HepG2 (cell line): Measurements from ENCODE around the gene RRAD. TPM values are rescaled to one million over a fixed set of nuclear protein-coding genes. Genes with fewer than 3 reads are reported as not detected.

Experiments used
- ETV6 ChIP-seq: sonication (generic); formaldehyde crosslinking; conservative IDR thresholded peaks from 2 replicates; pipeline ENCODE4 v1.4.0; 2020; ENCODE audit warnings: missing genetic modification reagents
- FOXC1 ChIP-seq: sonication (generic); formaldehyde crosslinking; IDR thresholded peaks from 2 replicates; pipeline ENCODE4 v1.8.0; 2022; ENCODE audit warnings: mild to moderate bottlenecking, missing genetic modification reagents, borderline replicate concordance
- RFX1 ChIP-seq: fragments of 450-650 bp; IDR thresholded peaks from 2 replicates; pipeline ENCODE4 v1.6.1; 2017
- TBX3 ChIP-seq: fragments of 450-650 bp; IDR thresholded peaks from 2 replicates; pipeline ENCODE4 v1.6.1; 2017; ENCODE audit warnings: antibody characterized with exemption, mild to moderate bottlenecking, inconsistent platforms, borderline replicate concordance
- TCF12 ChIP-seq, 2 experiments: fragments of 450-650 bp in 1 of 2; sonication (generic) in 1 of 2; formaldehyde crosslinking in 1 of 2; IDR thresholded peaks; 2 replicates each; pipeline versions ENCODE4 v1.6.1 to v1.8.0; 2017 to 2022; ENCODE audit warnings: antibody characterized with exemption in 1 of 2, mild to moderate bottlenecking in 1 of 2, missing genetic modification reagents in 1 of 2, moderate library complexity in 1 of 2
- ZHX1 ChIP-seq: sonication (generic); formaldehyde crosslinking; IDR thresholded peaks from 2 replicates; pipeline ENCODE4 v1.8.1; 2022; ENCODE audit warnings: low read depth, mild to moderate bottlenecking, missing genetic modification reagents
- ZNF407 ChIP-seq: sonication (generic); formaldehyde crosslinking; IDR thresholded peaks from one replicate; pipeline ENCODE4 v1.5.1; 2020; ENCODE audit warnings: mild to moderate bottlenecking, missing genetic modification reagents; ENCODE audit errors: not compliant biosample characterization
- ZNF777 ChIP-seq: sonication (generic); formaldehyde crosslinking; IDR thresholded peaks from 2 replicates; pipeline ENCODE4 v1.4.0; 2020; ENCODE audit warnings: missing genetic modification reagents
- polyA plus RNA-seq, 8 experiments: library from polyadenylated mRNA; depleted of rRNA in 3 of 8; stranded (reverse) in 7 of 8; unstranded in 1 of 8; fragments of >200 nt; fragmentation: Illumina TruSeq in 4 of 8; extraction: Trizol in 4 of 8; gene quantifications; 2 replicates each; pipeline versions ENCODE4 v1.2.1 to v1.2.3, GENCODE V29; 2011 to 2016; ENCODE audit warnings: low read depth in 4 of 8, missing spikeins in 1 of 8, mixed read lengths in 1 of 8; ENCODE audit not compliant: insufficient read depth in 1 of 8
- total RNA-seq, 5 experiments: library from RNA; depleted of rRNA; stranded (reverse); fragments of >200 nt; fragmentation: Illumina TruSeq; extraction: Trizol; gene quantifications; 2 replicates each; pipeline ENCODE4 v1.2.3, GENCODE V29; 2016; ENCODE audit warnings: low read depth in 1 of 5
- TF ChIP-seq, protein P1 (sequence below): sonication (generic); formaldehyde crosslinking; IDR thresholded peaks from 2 replicates; pipeline ENCODE4 v1.5.0; 2020; ENCODE audit warnings: missing genetic modification reagents
- TF ChIP-seq, protein P2 (sequence below): sonication (generic); formaldehyde crosslinking; IDR thresholded peaks from 2 replicates; pipeline ENCODE4 v1.5.0; 2020; ENCODE audit warnings: mild to moderate bottlenecking, missing genetic modification reagents, borderline replicate concordance

The RRAD gene
- total and polyA plus RNA-seq, 2 of the 13 experiments (the other 11 are each of a cell fraction or from before 2014, with no cell fraction given) = 0.80 to 1.1 TPM

DNA sequence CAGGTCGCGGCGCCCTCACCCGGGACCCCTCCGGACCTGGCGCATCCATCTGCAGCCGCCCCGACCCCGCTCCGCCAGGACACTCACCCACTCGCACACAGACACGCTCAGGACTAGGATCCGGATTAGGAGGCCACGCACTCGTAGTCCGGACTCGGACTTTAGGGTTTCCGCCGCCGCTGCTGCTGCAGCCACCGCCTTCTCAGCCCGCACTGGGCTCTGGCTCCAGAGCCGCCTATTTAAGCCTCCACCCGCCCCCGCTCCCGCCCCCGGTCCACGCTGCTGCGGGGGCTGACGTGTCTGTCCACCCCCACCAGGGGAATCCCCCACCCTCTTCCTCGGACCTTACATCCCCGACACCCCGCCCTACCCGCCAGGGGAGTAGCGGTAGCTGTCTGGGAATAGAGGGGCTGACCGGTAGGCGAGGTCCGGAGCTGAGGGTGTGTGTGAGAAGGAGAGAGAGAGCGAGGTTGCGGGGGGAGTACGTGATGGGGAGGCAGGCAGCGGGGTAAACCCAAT, at the start of gene RRAD (continued):
- TF ChIP-seq ZNF407 (CRISPR knock-in tag) = peak; percentile 46
- no peak for TF ChIP-seq ETV6 (CRISPR knock-in tag)
- TF ChIP-seq, protein P1, sequence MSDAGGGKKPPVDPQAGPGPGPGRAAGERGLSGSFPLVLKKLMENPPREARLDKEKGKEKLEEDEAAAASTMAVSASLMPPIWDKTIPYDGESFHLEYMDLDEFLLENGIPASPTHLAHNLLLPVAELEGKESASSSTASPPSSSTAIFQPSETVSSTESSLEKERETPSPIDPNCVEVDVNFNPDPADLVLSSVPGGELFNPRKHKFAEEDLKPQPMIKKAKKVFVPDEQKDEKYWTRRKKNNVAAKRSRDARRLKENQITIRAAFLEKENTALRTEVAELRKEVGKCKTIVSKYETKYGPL = no peak
- no peak for TF ChIP-seq TBX3
- TF ChIP-seq RFX1 = no peak
- TF ChIP-seq, protein P2, sequence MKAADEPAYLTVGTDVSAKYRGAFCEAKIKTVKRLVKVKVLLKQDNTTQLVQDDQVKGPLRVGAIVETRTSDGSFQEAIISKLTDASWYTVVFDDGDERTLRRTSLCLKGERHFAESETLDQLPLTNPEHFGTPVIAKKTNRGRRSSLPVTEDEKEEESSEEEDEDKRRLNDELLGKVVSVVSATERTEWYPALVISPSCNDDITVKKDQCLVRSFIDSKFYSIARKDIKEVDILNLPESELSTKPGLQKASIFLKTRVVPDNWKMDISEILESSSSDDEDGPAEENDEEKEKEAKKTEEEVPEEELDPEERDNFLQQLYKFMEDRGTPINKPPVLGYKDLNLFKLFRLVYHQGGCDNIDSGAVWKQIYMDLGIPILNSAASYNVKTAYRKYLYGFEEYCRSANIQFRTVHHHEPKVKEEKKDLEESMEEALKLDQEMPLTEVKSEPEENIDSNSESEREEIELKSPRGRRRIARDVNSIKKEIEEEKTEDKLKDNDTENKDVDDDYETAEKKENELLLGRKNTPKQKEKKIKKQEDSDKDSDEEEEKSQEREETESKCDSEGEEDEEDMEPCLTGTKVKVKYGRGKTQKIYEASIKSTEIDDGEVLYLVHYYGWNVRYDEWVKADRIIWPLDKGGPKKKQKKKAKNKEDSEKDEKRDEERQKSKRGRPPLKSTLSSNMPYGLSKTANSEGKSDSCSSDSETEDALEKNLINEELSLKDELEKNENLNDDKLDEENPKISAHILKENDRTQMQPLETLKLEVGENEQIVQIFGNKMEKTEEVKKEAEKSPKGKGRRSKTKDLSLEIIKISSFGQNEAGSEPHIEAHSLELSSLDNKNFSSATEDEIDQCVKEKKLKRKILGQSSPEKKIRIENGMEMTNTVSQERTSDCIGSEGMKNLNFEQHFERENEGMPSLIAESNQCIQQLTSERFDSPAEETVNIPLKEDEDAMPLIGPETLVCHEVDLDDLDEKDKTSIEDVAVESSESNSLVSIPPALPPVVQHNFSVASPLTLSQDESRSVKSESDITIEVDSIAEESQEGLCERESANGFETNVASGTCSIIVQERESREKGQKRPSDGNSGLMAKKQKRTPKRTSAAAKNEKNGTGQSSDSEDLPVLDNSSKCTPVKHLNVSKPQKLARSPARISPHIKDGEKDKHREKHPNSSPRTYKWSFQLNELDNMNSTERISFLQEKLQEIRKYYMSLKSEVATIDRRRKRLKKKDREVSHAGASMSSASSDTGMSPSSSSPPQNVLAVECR (CRISPR knock-in tag) = 0 out of 2 replicates have a peak, but pooled peaks have one; percentile 46
- TF ChIP-seq ZNF777 (CRISPR knock-in tag) = peak; percentile 94
- no peak for TF ChIP-seq ZHX1 (CRISPR knock-in tag)
- 0 out of 2 replicates have a peak, but pooled peaks have one; percentile 29 for TF ChIP-seq FOXC1 (CRISPR knock-in tag)
- TF ChIP-seq TCF12 (IDR thresholded peaks at IDR 0.05) = no peak
- 0 out of 2 replicates have a peak, but pooled peaks have one; percentile 21 for TF ChIP-seq TCF12 (CRISPR knock-in tag; IDR thresholded peaks at IDR 0.05)
